GM10248 (cell line): ENCODE data around the gene CALCOCO2.

Experiments
- CTCF ChIA-PET: fragments of 300-600 bp; sonication (Branson Sonifier 250); formaldehyde crosslinking; extraction: SDS; loops from one replicate; lab custom pipeline; 2021; ENCODE audit warnings: antibody characterized with exemption; lab: Yijun Ruan, JAX
- POLR2A ChIA-PET: fragments of 350-650 bp; sonication (Branson Sonifier 250); formaldehyde crosslinking; extraction: SDS; loops from one replicate; lab custom pipeline; 2020; ENCODE audit warnings: antibody characterized with exemption; lab: Yijun Ruan, JAX
- DNase-seq: peaks from one replicate; pipeline ENCODE4 v3.0.0; 2012; ENCODE audit errors: extremely low spot score
- TF ChIP-seq, protein P1 (sequence below): IDR thresholded peaks from 2 replicates; pipeline ENCODE4 v1.5.1; 2012; ENCODE audit warnings: mild to moderate bottlenecking, low read depth; ENCODE audit errors: extremely low read depth, missing control alignments, control extremely low read depth

CALCOCO2 gene

DNA sequence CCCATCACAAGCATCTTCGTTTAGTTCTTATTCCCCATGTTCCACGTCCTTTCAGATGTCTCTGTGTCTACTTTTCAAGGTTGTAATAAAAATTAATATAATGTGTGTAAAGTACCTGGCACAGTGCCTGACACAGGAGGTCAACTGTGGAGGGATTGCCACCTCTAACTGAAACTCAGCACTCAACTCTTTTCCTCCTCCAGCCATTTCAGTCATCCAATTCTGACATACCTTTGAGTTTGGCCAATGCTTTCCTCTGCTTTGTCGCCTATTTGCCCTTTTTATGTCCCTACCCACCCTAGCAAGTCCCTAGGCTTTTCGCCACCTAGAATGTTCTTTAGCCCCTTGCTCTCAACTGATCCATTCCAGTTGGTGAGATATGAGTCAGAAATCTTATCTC, 78.9 kb downstream of the CALCOCO2 start:
- CTCF ChIA-PET: interaction anchor here (2.9 kb wide), 3 partner anchors 16 to 31 kb away, joined by 8 to 17 read pairs (median 9); partner anchors contain the start of gene ATP5MC1
- POLR2A ChIA-PET: interaction anchor here (0.6 to 2.0 kb wide), 2 partner anchors 17 to 104 kb away, joined by 4 to 7 read pairs; partner anchors contain the start of gene ATP5MC1
- TF ChIP-seq, protein P1, sequence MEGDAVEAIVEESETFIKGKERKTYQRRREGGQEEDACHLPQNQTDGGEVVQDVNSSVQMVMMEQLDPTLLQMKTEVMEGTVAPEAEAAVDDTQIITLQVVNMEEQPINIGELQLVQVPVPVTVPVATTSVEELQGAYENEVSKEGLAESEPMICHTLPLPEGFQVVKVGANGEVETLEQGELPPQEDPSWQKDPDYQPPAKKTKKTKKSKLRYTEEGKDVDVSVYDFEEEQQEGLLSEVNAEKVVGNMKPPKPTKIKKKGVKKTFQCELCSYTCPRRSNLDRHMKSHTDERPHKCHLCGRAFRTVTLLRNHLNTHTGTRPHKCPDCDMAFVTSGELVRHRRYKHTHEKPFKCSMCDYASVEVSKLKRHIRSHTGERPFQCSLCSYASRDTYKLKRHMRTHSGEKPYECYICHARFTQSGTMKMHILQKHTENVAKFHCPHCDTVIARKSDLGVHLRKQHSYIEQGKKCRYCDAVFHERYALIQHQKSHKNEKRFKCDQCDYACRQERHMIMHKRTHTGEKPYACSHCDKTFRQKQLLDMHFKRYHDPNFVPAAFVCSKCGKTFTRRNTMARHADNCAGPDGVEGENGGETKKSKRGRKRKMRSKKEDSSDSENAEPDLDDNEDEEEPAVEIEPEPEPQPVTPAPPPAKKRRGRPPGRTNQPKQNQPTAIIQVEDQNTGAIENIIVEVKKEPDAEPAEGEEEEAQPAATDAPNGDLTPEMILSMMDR: no peak
- DNase-seq: no peak

DNA sequence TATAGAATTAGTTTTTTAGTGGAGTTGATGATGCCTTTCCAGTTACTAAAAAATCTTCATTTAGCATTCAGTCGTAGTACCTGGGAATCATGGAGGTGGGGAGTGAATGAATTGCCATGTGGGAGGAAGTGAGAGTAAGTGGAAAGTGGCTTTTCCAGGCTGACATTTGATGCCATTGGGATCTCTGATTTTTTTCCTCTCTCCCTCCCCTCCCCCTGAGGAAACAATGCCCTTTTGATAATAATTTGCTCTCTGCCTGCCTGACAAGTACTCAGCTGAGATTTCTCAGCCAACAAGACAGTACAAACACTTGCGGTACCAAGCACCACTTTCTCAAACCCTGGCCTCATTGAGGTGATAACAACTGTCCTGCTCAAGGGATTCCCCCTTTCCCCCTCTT, 79.5 kb downstream of the CALCOCO2 start:
- TF ChIP-seq, protein P1: no peak
- ChIA-PET CTCF (interaction anchor here (1.2 kb wide), 1 partner anchor 38 kb away, joined by 3 read pairs; no protein-coding TSS in a partner anchor), POLR2A (no interaction called here)
- no peak for DNase-seq

DNA sequence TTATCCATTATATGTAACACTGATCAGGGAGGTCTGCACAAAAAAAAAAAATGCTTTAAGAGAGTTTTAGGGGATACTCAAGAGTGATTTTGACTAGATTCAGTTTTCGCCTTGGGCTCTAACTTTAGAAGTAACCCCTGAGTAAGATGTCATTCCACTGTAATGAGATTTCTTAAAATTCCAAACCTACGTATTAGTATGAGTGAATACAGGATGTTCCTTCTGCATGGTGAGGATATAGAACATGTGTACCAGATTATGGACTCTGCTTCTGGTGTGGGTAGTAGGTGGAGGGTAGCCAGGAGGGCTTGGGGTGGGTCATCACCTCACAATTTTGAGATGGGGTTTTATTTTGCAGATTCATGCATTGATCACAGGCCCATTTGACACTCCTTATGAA, 81.6 kb downstream of the CALCOCO2 start:
- DNase-seq: no peak
- CTCF ChIA-PET: no interaction called here
- POLR2A ChIA-PET: no interaction called here
- TF ChIP-seq, protein P1: no peak
